Stimulated activated CD4-positive, alpha-beta T cell treated with anti-CD3 and anti-CD28 coated beads, Interleukin-15, amount 100 ng/mL, for 24 hours (primary cell): ENCODE measurements around the gene SYNE1.
"Not testable (repeated sequence)": the region's sequence is repeated elsewhere in the genome, so short reads cannot be mapped to it uniquely, and the experiment has no call there.

Experiments
- DNase-seq: peaks from one replicate; pipeline ENCODE4 v3.0.0-alpha.2; 2020

SYNE1 gene

DNA sequence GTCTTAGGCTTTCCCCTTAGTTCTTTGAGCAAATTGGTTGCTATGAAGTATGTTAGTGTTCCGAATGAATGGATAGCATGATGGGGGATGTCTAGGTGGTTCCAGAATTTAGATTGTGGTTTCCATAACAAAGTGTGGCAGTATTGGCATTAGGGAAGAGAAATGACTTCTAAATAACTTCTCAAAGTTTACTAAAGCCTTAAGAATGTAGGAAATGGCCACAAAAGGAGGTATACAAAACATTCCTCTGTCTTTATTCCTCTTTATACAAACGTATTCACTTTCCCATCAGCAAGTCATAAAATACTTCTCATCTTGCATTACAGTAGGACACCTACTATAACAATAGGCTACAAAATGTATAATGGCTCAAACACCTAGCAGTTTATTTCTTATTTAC lies 550.1 kb downstream of the SYNE1 start:
- DNase-seq, result no peak

DNA sequence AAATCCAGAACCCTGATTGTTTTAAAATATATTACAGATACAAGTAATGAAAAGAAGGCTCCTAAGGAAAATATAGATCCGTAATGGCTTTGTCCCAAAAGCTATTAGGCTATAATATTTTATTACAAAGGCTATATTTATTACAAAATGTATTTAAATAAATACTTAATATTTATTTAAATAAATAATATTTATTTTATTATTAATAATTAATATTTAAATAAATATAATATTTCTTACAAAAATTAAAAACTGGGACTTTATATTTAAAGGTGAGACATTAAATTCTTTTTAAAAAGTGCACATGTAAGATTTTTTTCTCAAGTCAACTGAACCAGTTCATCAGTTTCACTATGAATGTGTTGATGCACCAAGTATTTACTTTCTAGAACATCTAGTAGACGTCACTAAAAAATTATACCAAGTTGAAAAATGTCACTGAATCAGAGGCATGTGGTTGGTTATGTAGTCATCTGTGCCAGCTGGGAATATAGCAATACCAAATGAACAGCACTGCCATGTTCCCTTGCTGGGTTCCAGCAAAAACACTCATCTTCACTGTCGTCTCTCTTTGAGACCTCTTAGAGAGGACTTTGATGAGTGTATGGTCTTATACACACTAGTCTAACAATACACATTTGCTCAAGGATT lies 550.8 kb downstream of the SYNE1 start:
- no peak for DNase-seq

DNA sequence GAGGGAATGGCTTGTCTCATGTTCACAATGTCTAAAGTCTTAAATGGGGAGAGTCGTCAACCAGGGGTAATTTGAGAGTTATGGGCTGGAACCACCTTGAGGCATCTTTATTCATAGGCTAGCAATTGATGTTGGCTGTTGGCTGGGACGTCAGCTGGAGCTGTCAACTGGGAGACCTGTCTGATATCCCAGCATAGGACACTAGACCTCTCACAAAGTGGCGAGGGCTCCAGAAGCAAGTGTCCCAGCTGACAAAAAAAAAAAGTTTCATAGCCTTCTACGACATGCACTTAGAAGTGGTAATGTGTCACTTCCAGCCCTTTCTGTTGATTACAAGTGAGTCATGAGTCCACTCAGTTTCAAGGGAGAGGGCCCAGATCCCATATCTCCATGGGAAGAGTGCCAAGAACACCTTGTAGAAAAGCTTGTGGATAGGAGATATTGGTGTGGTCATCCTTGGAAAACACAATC lies 551.7 kb downstream of the SYNE1 start:
- DNase-seq, result no peak

DNA sequence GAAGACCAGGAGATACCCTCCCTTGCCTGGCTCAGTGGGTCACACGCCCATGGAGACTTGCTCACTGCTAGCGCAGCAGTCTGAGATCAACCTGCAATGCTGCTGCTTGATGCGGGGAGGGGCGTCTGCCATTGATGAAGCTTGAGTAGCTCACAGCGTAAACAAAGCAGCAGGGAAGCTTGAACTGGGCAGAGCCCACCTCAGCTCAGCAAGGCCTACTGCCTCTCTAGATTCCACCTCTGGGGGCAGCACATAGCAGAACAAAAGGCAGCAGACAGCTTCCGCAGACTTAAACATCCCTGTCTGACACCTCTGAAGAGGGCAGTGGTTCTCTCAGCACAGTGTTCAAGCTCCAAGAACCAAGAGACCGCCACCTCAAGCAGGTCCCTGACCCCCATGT lies 558.4 kb downstream of the SYNE1 start:
- DNase-seq, result no peak

DNA sequence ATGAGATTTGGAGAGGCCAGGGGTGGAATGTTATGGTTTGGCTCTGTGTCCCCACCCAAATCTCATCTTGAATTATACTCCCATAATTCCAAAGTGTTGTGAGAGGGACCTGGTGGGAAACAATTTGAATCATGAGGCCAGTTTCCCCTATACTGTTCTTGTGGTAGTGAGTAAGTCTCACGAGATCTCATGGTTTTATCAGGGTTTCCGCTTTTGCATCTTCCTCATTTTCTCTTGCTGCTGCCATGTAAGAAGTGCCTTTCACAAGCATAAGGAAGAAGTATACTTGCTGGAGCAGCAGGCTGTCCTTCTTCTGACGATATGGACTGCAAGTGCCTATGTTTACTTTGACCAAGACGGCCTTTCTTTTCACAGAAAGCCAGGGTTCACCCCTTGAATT lies 559.2 kb downstream of the SYNE1 start:
- no peak for DNase-seq

DNA sequence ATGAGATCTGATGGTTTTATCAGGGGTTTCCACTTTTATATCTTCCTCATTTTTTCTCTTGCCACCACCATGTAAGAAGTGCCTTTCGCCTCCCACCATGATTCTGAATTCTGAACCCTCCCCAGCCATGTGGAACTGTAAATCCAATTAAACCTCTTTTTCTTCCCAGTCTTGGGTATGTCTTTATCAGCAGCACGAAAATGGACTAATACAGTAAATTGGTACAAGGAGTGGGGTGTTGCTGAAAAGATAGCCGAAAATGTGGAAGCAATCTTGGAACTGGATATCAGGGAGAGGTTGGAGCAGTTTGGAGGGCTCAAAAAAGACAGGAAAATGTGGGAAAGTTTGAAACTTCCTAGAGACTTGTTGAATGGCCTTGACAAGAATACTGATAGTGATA lies 560.9 kb downstream of the SYNE1 start:
- not testable (repeated sequence) for DNase-seq

DNA sequence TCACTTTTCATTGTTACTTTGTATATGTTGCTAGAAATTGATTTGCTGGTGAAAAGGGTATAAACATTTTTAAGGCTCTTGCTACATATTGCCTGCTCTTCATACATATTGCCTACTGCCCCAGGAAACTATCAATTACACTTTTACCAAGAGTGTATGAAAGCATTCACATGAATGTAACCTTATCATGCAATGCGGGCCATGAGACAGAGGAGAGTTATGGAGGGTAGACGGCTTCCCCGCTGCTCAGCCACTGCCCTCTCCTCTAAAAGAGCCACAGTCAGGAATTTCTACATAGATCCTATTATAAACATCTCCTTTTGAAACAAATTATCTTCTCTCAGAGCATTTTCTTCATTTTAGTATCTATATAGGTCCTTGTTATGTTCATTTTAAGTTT lies 565.3 kb downstream of the SYNE1 start:
- DNase-seq, result no peak
